ENCODE measurements around the gene KREMEN1. TPM values are rescaled to one million over a fixed set of nuclear protein-coding genes. Genes with fewer than 3 reads are reported as not detected.

KREMEN1 gene
- total RNA-seq, 1 donor from 2014 or later: 1.4 TPM

GRCh38 chr22:29050457-29050856, 22.4 kb upstream of the KREMEN1 start:
- peaks cover 31% of the 10 kb centered on the region for H3K4me1 Mint-ChIP-seq
- no peaks in the 10 kb centered on the region for H3K9me3 ChIP-seq (ENCODE audit: low read depth)
- H3K27me3 ChIP-seq: no peaks in the 10 kb centered on the region
- H4K20me1 ChIP-seq (ENCODE audit: low read depth): peaks cover 17% of the 10 kb centered on the region
- H3K9ac ChIP-seq: no peak overlapping the region
- no peak overlapping the region for H3K4me2 ChIP-seq
- no peaks in the 10 kb centered on the region for H3K36me3 ChIP-seq
- H3K27me3 Mint-ChIP-seq (ENCODE audit: insufficient read depth, low read depth): peaks cover 4% of the 10 kb centered on the region
- no peak for TF ChIP-seq EZH2phosphoT487 (IDR thresholded peaks at IDR 0.05)
- no peak for TF ChIP-seq EZH2 (IDR thresholded peaks at IDR 0.05)
- TF ChIP-seq CTCF (IDR thresholded peaks at IDR 0.05): no peak
- H3K27ac ChIP-seq: no peak overlapping the region
- H3F3A ChIP-seq (ENCODE audit: low read depth): peaks cover 5% of the 10 kb centered on the region
- H3K4me3 ChIP-seq: no peak overlapping the region
- no peak overlapping the region for H2AFZ ChIP-seq (replicated peaks)
- H3K27ac Mint-ChIP-seq: no peak overlapping the region
- H3K4me1 ChIP-seq: peaks cover 11% of the 10 kb centered on the region
- H3K4me3 Mint-ChIP-seq: no peak overlapping the region
- no peaks in the 10 kb centered on the region for H3K9me3 Mint-ChIP-seq
- no peak for DNase-seq (ENCODE audit: low spot score)
- H3K79me2 ChIP-seq (ENCODE audit: low read depth): no peaks in the 10 kb centered on the region
- peaks cover 40% of the 10 kb centered on the region for H3K36me3 Mint-ChIP-seq

- Histone ChIP-seq H4K20me1 (ENCODE audit: low read depth) (peaks cover 20% of the 10 kb centered on the region), H3K9ac (no peak overlapping the region), H3K27me3 (no peaks in the 10 kb centered on the region), H3K4me3 (no peak overlapping the region), H3K27ac (peak overlapping the region; percentile 15), H3K36me3 (no peaks in the 10 kb centered on the region), H3K4me2 (no peak overlapping the region), H3K4me1 (peaks cover 21% of the 10 kb centered on the region), H3K9me3 (ENCODE audit: low read depth) (no peaks in the 10 kb centered on the region), H2AFZ (replicated peaks) (no peak overlapping the region), H3F3A (ENCODE audit: low read depth) (peaks cover 5% of the 10 kb centered on the region), H3K79me2 (ENCODE audit: low read depth) (no peaks in the 10 kb centered on the region)
- TF ChIP-seq EZH2 (IDR thresholded peaks at IDR 0.05): no peak
- no peak for TF ChIP-seq CTCF (IDR thresholded peaks at IDR 0.05)
- Mint-ChIP-seq H3K27me3 (ENCODE audit: insufficient read depth, low read depth) (peaks cover 4% of the 10 kb centered on the region), H3K4me3 (no peak overlapping the region), H3K27ac (no peak overlapping the region), H3K4me1 (peaks cover 45% of the 10 kb centered on the region), H3K36me3 (peaks cover 32% of the 10 kb centered on the region), H3K9me3 (no peaks in the 10 kb centered on the region)
- no peak for DNase-seq (ENCODE audit: low spot score)
These were observed 19.7 kb upstream of the KREMEN1 start for GRCh38 chr22:29053048-29053702.

GRCh38 chr22:29054251-29054767, 18.5 kb upstream of the KREMEN1 start:
- Histone ChIP-seq H3F3A (ENCODE audit: low read depth) (peaks cover 5% of the 10 kb centered on the region), H3K36me3 (no peaks in the 10 kb centered on the region), H3K9ac (no peak overlapping the region), H3K9me3 (ENCODE audit: low read depth) (no peaks in the 10 kb centered on the region), H2AFZ (replicated peaks) (no peak overlapping the region), H3K4me1 (peaks cover 21% of the 10 kb centered on the region), H4K20me1 (ENCODE audit: low read depth) (peaks cover 20% of the 10 kb centered on the region), H3K4me2 (no peak overlapping the region), H3K27ac (no peak overlapping the region), H3K79me2 (ENCODE audit: low read depth) (no peaks in the 10 kb centered on the region), H3K27me3 (no peaks in the 10 kb centered on the region), H3K4me3 (no peak overlapping the region)
- no peak for DNase-seq (ENCODE audit: low spot score)
- Mint-ChIP-seq H3K4me3 (no peak overlapping the region), H3K27ac (no peak overlapping the region), H3K27me3 (ENCODE audit: insufficient read depth, low read depth) (peaks cover 7% of the 10 kb centered on the region), H3K9me3 (no peaks in the 10 kb centered on the region), H3K36me3 (peaks cover 27% of the 10 kb centered on the region), H3K4me1 (peaks cover 51% of the 10 kb centered on the region)
- TF ChIP-seq EZH2phosphoT487 (IDR thresholded peaks at IDR 0.05) (no peak), EZH2 (IDR thresholded peaks at IDR 0.05) (no peak), CTCF (IDR thresholded peaks at IDR 0.05) (no peak)

Measured in neural progenitor cell (in vitro differentiated cells).